Ascending aorta (tissue), 2 donors: ENCODE measurements around the gene RCC1. TPM values are rescaled to one million over a fixed set of nuclear protein-coding genes. Genes with fewer than 3 reads are reported as not detected.
"Not testable (repeated sequence)": the region's sequence is repeated elsewhere in the genome, so short reads cannot be mapped to it uniquely, and the experiment has no call there.

ENCODE experiments used
- DNase-seq, 2 donors: peaks; one replicate each; pipeline ENCODE4 v3.0.0-alpha.2; 2019; ENCODE audit warnings: low spot score in 2 of 2
- H3K27ac ChIP-seq, 2 donors: fragments of 200-600 bp; sonication (generic); one replicate each; pipeline ENCODE4 v1.5.1; 2016 to 2017; ENCODE audit warnings: mild to moderate bottlenecking in 1 of 2
- H3K27me3 ChIP-seq: fragments of 200-600 bp; sonication (generic); one replicate; pipeline ENCODE4 v1.5.1; 2017
- H3K36me3 ChIP-seq, 2 donors: fragments of 200-600 bp; sonication (generic); one replicate each; pipeline ENCODE4 v1.5.1; 2016
- H3K4me1 ChIP-seq, 2 donors: fragments of 200-600 bp; sonication (generic); one replicate each; pipeline ENCODE4 v1.5.1; 2016 to 2017; ENCODE audit warnings: mild to moderate bottlenecking in 1 of 2
- H3K4me3 ChIP-seq, 2 donors: fragments of 200-600 bp; sonication (generic); one replicate each; pipeline ENCODE4 v1.5.1; 2016 to 2017; ENCODE audit warnings: mild to moderate bottlenecking in 1 of 2
- H3K9me3 ChIP-seq, 2 donors: fragments of 200-600 bp; sonication (generic); one replicate each; pipeline ENCODE4 v1.5.1; 2016
- CTCF ChIP-seq, 3 experiments: fragments of 200-600 bp in 2 of 3; fragments of 450-650 bp in 1 of 3; sonication (generic) in 2 of 3; IDR thresholded peaks; one replicate each; pipeline ENCODE4 v1.5.1; 2016 to 2019; ENCODE audit warnings: antibody characterized with exemption in 3 of 3, mild to moderate bottlenecking in 1 of 3, moderate library complexity in 1 of 3
- intact Hi-C: fragments of 100-400 bp; cut with DNase I; formaldehyde crosslinking; loops from one replicate; pipeline ENCODE4 v1.15.1; 2023
- total RNA-seq: library from RNA; depleted of rRNA; stranded (reverse); fragments of >200 nt; gene quantifications from one replicate; pipeline ENCODE4 v1.1.0, GENCODE V29; 2016

Gene RCC1
- total RNA-seq, 1 donor from 2014 or later = 70.5 TPM

- intact Hi-C loops = loop anchor here (1.0 to 5.0 kb wide), 6 partner anchors 34 to 358 kb away; partner anchors contain the start of genes TAF12, TRNAU1AP and YTHDF2
- Histone ChIP-seq H3K4me1 (peaks cover 9 to 13% of the 10 kb centered on the region in 2 donors), H3K27ac (peak overlapping the region in 1 of 2 donors; percentile 87), H3K36me3 (peaks cover 11 to 16% of the 10 kb centered on the region in 2 donors), H3K4me3 (peak overlapping the region; percentile 69 to 97), H3K9me3 (no peaks in the 10 kb centered on the region), H3K27me3 (no peaks in the 10 kb centered on the region)
- no peak for DNase-seq
- no peak for TF ChIP-seq CTCF (IDR thresholded peaks at IDR 0.05)
Measured at GRCh38 chr1:28518745-28519341, 13.0 kb downstream of the RCC1 start.

GRCh38 chr1:28519946-28520725 is 14.3 kb downstream of the RCC1 start:
- no peak overlapping the region for H3K27ac ChIP-seq
- intact Hi-C loops = loop anchor here (2.0 to 5.0 kb wide), 4 partner anchors 33 to 217 kb away; partner anchors contain the start of genes TAF12, TRNAU1AP and YTHDF2
- H3K27me3 ChIP-seq = no peaks in the 10 kb centered on the region
- no peak for DNase-seq
- peaks cover 9 to 13% of the 10 kb centered on the region in 2 donors for H3K4me1 ChIP-seq
- H3K36me3 ChIP-seq = peaks cover 3 to 6% of the 10 kb centered on the region in 2 donors
- H3K4me3 ChIP-seq = no peak overlapping the region
- TF ChIP-seq CTCF (IDR thresholded peaks at IDR 0.05) = no peak
- H3K9me3 ChIP-seq = no peaks in the 10 kb centered on the region

GRCh38 chr1:28520796-28521195 is 15.0 kb downstream of the RCC1 start:
- H3K9me3 ChIP-seq, H3K27me3 ChIP-seq, H3K27ac ChIP-seq, H3K36me3 ChIP-seq, intact Hi-C loops, DNase-seq, H3K4me3 ChIP-seq: not testable (repeated sequence)
- H3K4me1 ChIP-seq = peaks cover 9 to 13% of the 10 kb centered on the region in 2 donors

- DNase-seq = no peak
- no peaks in the 10 kb centered on the region for H3K9me3 ChIP-seq
- no peaks in the 10 kb centered on the region for H3K36me3 ChIP-seq
- H3K27me3 ChIP-seq = no peaks in the 10 kb centered on the region
- TF ChIP-seq CTCF (IDR thresholded peaks at IDR 0.05) = no peak
- H3K4me3 ChIP-seq = no peak overlapping the region
- no peak overlapping the region for H3K27ac ChIP-seq
- intact Hi-C loops = no loop called here
- H3K4me1 ChIP-seq = peaks cover 9 to 13% of the 10 kb centered on the region in 2 donors
Measured at GRCh38 chr1:28521502-28522164, 15.8 kb downstream of the RCC1 start.

GRCh38 chr1:28522537-28522936 is 16.7 kb downstream of the RCC1 start:
- DNase-seq, H3K27ac ChIP-seq, H3K9me3 ChIP-seq, H3K4me3 ChIP-seq, H3K36me3 ChIP-seq, intact Hi-C loops, H3K27me3 ChIP-seq: not testable (repeated sequence)
- peaks cover 8 to 12% of the 10 kb centered on the region in 2 donors for H3K4me1 ChIP-seq

GRCh38 chr1:28525002-28525642 is 19.3 kb downstream of the RCC1 start:
- H3K4me1 ChIP-seq, H3K27ac ChIP-seq, DNase-seq, H3K4me3 ChIP-seq, H3K9me3 ChIP-seq, intact Hi-C loops, H3K36me3 ChIP-seq, H3K27me3 ChIP-seq: not testable (repeated sequence)
